Amniotic epithelial cell (primary cell): ENCODE measurements around the gene ZNF778.

ENCODE experiments used
- DNase-seq: peaks from one replicate; pipeline ENCODE4 v3.0.0-alpha.2; 2010; ENCODE audit warnings: low read depth

Gene ZNF778

DNA sequence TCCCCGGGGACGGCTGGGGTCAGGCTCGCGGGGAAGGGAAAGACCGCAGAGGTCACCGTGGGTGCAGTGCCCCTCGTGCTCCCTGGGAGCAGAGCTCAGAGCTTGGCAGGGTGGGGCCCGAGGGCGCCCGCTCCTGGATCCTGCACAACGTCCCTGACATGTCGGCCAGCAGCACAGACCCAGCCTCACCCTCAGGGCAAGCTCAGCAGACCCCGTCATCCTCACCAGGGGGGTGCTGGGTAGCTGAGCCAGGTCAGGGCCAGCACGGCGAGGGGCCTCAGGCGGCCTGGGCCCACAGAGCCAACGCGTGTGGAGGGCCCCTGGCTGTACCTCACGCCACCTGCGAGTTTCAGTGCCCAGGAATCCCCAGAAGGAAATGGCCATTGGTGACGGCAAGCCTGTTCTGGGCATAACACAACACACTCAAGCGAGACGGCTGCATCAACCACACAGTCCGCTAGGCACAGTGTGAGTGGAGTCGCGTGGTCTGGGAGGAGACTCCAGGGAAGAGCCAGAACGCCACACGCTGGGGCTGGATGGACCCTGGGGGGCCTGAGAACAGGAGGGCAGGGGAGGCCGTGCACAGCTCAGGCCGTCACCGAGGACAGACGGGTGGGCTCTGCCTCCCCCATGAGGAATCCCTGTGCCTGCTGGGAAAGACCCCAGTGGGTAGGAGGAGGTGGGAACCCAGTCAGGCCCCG, 60.3 kb downstream of the ZNF778 start:
- DNase-seq: no peak

DNA sequence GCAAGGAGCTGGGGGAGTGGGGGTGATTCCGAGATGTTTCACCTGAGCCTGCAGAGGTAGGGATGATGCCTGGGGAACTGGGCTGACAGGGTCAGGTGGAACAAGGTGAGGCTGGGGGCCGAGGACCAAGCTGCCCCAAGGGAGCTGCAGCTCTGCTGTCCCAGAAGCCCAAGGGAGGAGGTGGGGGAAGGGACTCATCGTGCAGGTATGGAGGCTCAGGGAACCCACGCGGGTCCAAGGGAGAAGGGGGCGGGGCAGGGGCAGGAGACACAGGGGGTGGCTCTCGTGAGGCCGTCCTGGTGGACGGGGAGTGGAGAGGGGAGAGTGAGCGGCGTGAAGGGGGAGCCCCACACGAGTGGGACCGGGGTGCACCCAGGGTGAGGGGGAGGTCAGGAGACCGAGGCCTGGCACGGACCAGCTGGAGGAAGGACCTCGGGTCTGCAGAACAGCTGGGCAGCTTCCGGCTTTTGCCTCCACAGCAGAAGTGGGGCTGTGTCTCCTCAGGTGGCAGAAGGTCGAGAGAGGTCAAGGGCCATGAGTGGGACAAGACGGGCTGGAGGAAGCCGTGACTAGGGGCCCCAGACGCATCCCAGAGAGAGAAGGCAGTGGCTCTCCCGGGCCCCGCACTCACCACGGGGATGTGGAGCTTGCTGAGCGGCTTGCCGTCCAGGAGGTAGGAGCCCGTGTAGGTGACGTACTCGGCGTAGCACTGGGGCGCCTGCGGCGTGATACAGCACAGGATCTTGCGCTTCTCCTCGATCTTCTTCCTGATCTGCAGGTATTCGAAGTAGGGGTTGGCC, 61.1 kb downstream of the ZNF778 start:
- no peak for DNase-seq

- no peak for DNase-seq
Observed at GRCh38 chr16:89279666-89280481, 62.4 kb downstream of the ZNF778 start.

- no peak for DNase-seq
Observed at GRCh38 chr16:89280546-89281188, 63.2 kb downstream of the ZNF778 start.

- no peak for DNase-seq
Observed at GRCh38 chr16:89281189-89281577, 63.7 kb downstream of the ZNF778 start.

GRCh38 chr16:89281829-89282228, 64.3 kb downstream of the ZNF778 start:
- no peak for DNase-seq

- DNase-seq: no peak
Observed at GRCh38 chr16:89282523-89282922, 65.0 kb downstream of the ZNF778 start.

DNA sequence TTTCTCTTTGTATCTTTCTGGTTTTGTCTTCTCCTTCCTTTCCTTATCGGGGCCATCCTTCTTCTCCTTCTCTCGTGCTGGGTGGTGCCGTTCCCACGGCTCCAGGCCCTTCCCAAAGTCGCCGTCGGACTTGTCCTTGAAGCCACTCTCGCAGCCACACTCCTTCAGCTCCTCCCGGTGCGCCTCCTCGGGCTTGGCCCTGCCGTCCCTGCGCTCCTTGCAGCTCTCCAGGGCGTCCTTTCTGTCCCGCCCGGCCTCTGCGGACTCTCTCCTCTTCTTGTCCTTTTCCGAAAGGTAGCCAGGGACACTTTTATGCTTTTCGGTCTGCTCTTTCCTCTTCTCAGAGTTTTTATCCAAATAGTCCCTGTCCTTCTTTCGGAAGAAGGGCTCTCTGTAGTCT, 65.9 kb downstream of the ZNF778 start:
- no peak for DNase-seq

DNA sequence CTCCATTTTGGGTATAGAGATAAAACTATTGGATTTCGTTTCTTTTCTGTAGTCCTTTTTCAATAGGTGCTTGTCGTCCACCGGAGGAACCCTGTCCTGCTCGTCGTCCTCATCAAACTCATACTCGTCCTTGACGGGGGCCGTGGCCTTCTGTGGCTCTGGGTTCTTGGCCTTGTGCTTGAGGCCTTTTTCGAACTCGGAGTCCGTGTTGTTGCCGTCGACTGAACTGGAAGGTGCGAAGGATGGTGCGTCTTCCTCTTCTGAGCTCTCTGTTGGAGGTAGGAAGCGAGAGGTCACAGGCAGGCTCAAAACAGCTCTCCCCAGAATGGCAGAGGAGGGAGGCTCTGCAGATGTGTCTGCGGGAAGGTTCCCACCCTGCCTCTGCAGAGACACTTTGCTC, 67.9 kb downstream of the ZNF778 start:
- DNase-seq: no peak

- no peak for DNase-seq
Observed at GRCh38 chr16:89286096-89286495, 68.6 kb downstream of the ZNF778 start.
